Gastroesophageal sphincter (tissue), 3 donors: Measurements from ENCODE around the gene UEVLD.

Source experiments
- EP300 ChIP-seq: sonication (generic); formaldehyde crosslinking; IDR thresholded peaks from one replicate; pipeline ENCODE4 v1.6.1; 2017; ENCODE audit warnings: antibody characterized with exemption, mild to moderate bottlenecking
- POLR2A ChIP-seq, 2 donors: fragments of 450-650 bp; IDR thresholded peaks; one replicate each; pipeline ENCODE4 v1.6.1; 2017; ENCODE audit warnings: antibody characterized with exemption in 2 of 2, mild to moderate bottlenecking in 2 of 2, moderate library complexity in 1 of 2
- TF ChIP-seq, protein P1 (sequence below), 4 experiments: fragments of 200-600 bp in 2 of 4; fragments of 450-650 bp in 2 of 4; sonication (generic) in 1 of 4; IDR thresholded peaks; one replicate each; pipeline ENCODE4 v1.5.1; 2017 to 2019; ENCODE audit warnings: antibody characterized with exemption in 4 of 4, mild to moderate bottlenecking in 2 of 4, moderate library complexity in 2 of 4

DNA sequence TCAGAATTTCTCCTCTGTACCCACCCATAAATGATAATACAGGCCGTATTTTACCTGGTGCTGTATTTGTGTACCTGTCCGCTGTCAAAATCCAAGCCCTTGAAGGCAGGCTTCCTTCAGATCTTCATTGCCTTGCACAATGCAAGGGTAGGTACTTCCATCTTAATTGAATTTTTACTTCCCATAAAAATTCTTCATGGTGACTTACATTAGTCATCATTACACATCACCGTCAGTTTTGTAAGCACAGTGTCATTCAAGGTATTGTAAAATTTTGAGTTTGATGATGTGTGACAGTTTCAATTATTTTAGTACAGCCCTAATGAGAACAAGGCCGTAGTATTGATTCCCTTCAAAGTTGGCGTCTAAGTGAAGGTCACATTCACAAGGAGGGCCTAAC lies 61.0 kb downstream of the UEVLD start:
- TF ChIP-seq POLR2A (IDR thresholded peaks at IDR 0.05) (no peak), EP300 (no peak)
- TF ChIP-seq, protein P1, sequence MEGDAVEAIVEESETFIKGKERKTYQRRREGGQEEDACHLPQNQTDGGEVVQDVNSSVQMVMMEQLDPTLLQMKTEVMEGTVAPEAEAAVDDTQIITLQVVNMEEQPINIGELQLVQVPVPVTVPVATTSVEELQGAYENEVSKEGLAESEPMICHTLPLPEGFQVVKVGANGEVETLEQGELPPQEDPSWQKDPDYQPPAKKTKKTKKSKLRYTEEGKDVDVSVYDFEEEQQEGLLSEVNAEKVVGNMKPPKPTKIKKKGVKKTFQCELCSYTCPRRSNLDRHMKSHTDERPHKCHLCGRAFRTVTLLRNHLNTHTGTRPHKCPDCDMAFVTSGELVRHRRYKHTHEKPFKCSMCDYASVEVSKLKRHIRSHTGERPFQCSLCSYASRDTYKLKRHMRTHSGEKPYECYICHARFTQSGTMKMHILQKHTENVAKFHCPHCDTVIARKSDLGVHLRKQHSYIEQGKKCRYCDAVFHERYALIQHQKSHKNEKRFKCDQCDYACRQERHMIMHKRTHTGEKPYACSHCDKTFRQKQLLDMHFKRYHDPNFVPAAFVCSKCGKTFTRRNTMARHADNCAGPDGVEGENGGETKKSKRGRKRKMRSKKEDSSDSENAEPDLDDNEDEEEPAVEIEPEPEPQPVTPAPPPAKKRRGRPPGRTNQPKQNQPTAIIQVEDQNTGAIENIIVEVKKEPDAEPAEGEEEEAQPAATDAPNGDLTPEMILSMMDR (IDR thresholded peaks at IDR 0.05) = no peak
